RWPE2 (cell line): ENCODE measurements around the gene GMPR2.

Source experiments
- ATAC-seq: fragments of 200-7000 bp; cut with Tn5 transposase; 3 replicates; pipeline ENCODE4 v1.9.1; 2021; ENCODE audit warnings: low read depth
- DNase-seq: peaks from one replicate; pipeline ENCODE4 v3.0.0-alpha.2; 2020; ENCODE audit warnings: low spot score
- H3K27ac ChIP-seq: fragments of 450-650 bp; 2 replicates; pipeline ENCODE4 v1.5.1; 2017; ENCODE audit warnings: mild to moderate bottlenecking; ENCODE audit not compliant: poor library complexity, severe bottlenecking
- H3K27me3 ChIP-seq: fragments of 250-450 bp; sonication (Bioruptor Pico); 2 replicates; pipeline ENCODE4 v1.5.1; 2021; ENCODE audit warnings: mild to moderate bottlenecking, moderate library complexity; ENCODE audit not compliant: insufficient read depth, poor library complexity, severe bottlenecking
- H3K36me3 ChIP-seq: fragments of 250-450 bp; sonication (Bioruptor Pico); 2 replicates; pipeline ENCODE4 v1.5.1; 2020; ENCODE audit warnings: low read depth, mild to moderate bottlenecking, moderate library complexity
- H3K4me1 ChIP-seq: fragments of 250-450 bp; sonication (Bioruptor Pico); 2 replicates; pipeline ENCODE4 v1.5.1; 2021; ENCODE audit warnings: mild to moderate bottlenecking, moderate library complexity; ENCODE audit not compliant: insufficient read depth, poor library complexity, severe bottlenecking
- H3K4me3 ChIP-seq: fragments of 250-450 bp; sonication (Bioruptor Pico); 2 replicates; pipeline ENCODE4 v1.5.1; 2021; ENCODE audit warnings: mild to moderate bottlenecking, moderate library complexity; ENCODE audit not compliant: severe bottlenecking
- H3K9me3 ChIP-seq: fragments of 250-450 bp; sonication (Bioruptor Pico); 2 replicates; pipeline ENCODE4 v1.5.1; 2021; ENCODE audit warnings: mild to moderate bottlenecking, moderate library complexity; ENCODE audit not compliant: severe bottlenecking
- TF ChIP-seq, protein P1 (sequence below): fragments of 450-650 bp; IDR thresholded peaks from one replicate; pipeline ENCODE4 v1.5.1; 2017; ENCODE audit warnings: mild to moderate bottlenecking, moderate library complexity; ENCODE audit not compliant: poor library complexity, severe bottlenecking

Gene GMPR2

GRCh38 chr14:24278424-24278823 lies 45.7 kb downstream of the GMPR2 start:
- H3K36me3 ChIP-seq, result no peaks in the 10 kb centered on the region
- TF ChIP-seq, protein P1, sequence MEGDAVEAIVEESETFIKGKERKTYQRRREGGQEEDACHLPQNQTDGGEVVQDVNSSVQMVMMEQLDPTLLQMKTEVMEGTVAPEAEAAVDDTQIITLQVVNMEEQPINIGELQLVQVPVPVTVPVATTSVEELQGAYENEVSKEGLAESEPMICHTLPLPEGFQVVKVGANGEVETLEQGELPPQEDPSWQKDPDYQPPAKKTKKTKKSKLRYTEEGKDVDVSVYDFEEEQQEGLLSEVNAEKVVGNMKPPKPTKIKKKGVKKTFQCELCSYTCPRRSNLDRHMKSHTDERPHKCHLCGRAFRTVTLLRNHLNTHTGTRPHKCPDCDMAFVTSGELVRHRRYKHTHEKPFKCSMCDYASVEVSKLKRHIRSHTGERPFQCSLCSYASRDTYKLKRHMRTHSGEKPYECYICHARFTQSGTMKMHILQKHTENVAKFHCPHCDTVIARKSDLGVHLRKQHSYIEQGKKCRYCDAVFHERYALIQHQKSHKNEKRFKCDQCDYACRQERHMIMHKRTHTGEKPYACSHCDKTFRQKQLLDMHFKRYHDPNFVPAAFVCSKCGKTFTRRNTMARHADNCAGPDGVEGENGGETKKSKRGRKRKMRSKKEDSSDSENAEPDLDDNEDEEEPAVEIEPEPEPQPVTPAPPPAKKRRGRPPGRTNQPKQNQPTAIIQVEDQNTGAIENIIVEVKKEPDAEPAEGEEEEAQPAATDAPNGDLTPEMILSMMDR, result no peak

GRCh38 chr14:24279301-24280186 lies 46.8 kb downstream of the GMPR2 start:
- TF ChIP-seq, protein P1, result peak; percentile 20
- H3K4me1 ChIP-seq, result peaks cover 18% of the 10 kb centered on the region
- no peak for DNase-seq
- no peaks in the 10 kb centered on the region for H3K36me3 ChIP-seq
- H3K4me3 ChIP-seq, result no peak overlapping the region
- no peaks in the 10 kb centered on the region for H3K9me3 ChIP-seq
- no peak overlapping the region for H3K27ac ChIP-seq
- no peak for ATAC-seq
- H3K27me3 ChIP-seq, result no peaks in the 10 kb centered on the region

More at GRCh38 chr14:24278424-24278823, 45.7 kb downstream of the GMPR2 start:
- no peaks in the 10 kb centered on the region for H3K27me3 ChIP-seq
- no peak overlapping the region for H3K27ac ChIP-seq
- no peaks in the 10 kb centered on the region for H3K9me3 ChIP-seq
- ATAC-seq (no peak), DNase-seq (no peak)
- no peak overlapping the region for H3K4me3 ChIP-seq
- H3K4me1 ChIP-seq, result peaks cover 20% of the 10 kb centered on the region

GRCh38 chr14:24280797-24281460 lies 48.2 kb downstream of the GMPR2 start:
- Histone ChIP-seq H3K27ac (no peak overlapping the region), H3K4me3 (no peak overlapping the region), H3K4me1 (peaks cover 18% of the 10 kb centered on the region), H3K9me3 (no peaks in the 10 kb centered on the region), H3K27me3 (no peaks in the 10 kb centered on the region), H3K36me3 (no peaks in the 10 kb centered on the region)
- no peak for DNase-seq
- TF ChIP-seq, protein P1, result no peak
- no peak for ATAC-seq

- Histone ChIP-seq H3K4me1 (peaks cover 19% of the 10 kb centered on the region), H3K36me3 (no peaks in the 10 kb centered on the region), H3K4me3 (no peak overlapping the region), H3K27ac (no peak overlapping the region), H3K27me3 (no peaks in the 10 kb centered on the region), H3K9me3 (no peaks in the 10 kb centered on the region)
- DNase-seq (no peak), ATAC-seq (no peak)
- TF ChIP-seq, protein P1, result no peak
Observed at GRCh38 chr14:24281636-24282035, 48.9 kb downstream of the GMPR2 start.

GRCh38 chr14:24282736-24283135 lies 50.0 kb downstream of the GMPR2 start:
- peak; percentile 51 for DNase-seq
- H3K9me3 ChIP-seq, result no peaks in the 10 kb centered on the region
- ATAC-seq, result no peak
- peaks cover 19% of the 10 kb centered on the region for H3K4me1 ChIP-seq
- H3K27ac ChIP-seq, result no peak overlapping the region
- TF ChIP-seq, protein P1, result no peak
- H3K27me3 ChIP-seq, result no peaks in the 10 kb centered on the region
- H3K4me3 ChIP-seq, result no peak overlapping the region
- no peaks in the 10 kb centered on the region for H3K36me3 ChIP-seq
